Measurements from ENCODE around the gene DCT. TPM values are rescaled to one million over a fixed set of nuclear protein-coding genes. Genes with fewer than 3 reads are reported as not detected.

Gene DCT
- polyA plus RNA-seq, 1 of the 3 experiments (the other 2 are of a cell fraction): 0.03 TPM

- no peak overlapping the region for H3K27ac ChIP-seq (ENCODE audit: low read depth in 2 of 2, low read length in 1 of 2)
- 87% methylated on average over 19 of the region's 19 CpGs for WGBS (ENCODE audit: low lambda C conversion rate)
- no peaks in the 10 kb centered on the region for H3K36me3 ChIP-seq (replicated peaks in 1 of 2; ENCODE audit: control insufficient read depth in 1 of 2, insufficient read depth in 2 of 2, low read length in 1 of 2)
- no peaks in the 10 kb centered on the region for H3K79me2 ChIP-seq (ENCODE audit: insufficient read depth)
- no peak overlapping the region for H3K4me3 ChIP-seq (ENCODE audit: low read depth in 2 of 2, low read length in 1 of 2)
- ChIA-PET CTCF (interaction anchor here (0.7 to 18.1 kb wide), 5 partner anchors 9 to 185 kb away, joined by 3 to 307 read pairs (median 4); no protein-coding TSS in a partner anchor), POLR2A (no interaction called here)
- no peak for TF ChIP-seq TEAD4 (IDR thresholded peaks at IDR 0.05; ENCODE audit: borderline replicate concordance, insufficient read depth)
- TF ChIP-seq JUND (IDR thresholded peaks at IDR 0.05): no peak
- no peak for TF ChIP-seq TCF12 (IDR thresholded peaks at IDR 0.05)
- no peak for TF ChIP-seq FOXM1 (IDR thresholded peaks at IDR 0.05; ENCODE audit: low read depth)
- TF ChIP-seq RAD21 (IDR thresholded peaks at IDR 0.05; ENCODE audit: low read length): no peak
- no peak for TF ChIP-seq NRF1 (IDR thresholded peaks at IDR 0.05; ENCODE audit: low read depth, low read length)
- no peak for TF ChIP-seq CTCF (IDR thresholded peaks at IDR 0.05)
- no peak for TF ChIP-seq IRF3 (IDR thresholded peaks at IDR 0.05; ENCODE audit: low read depth, low read length)
- TF ChIP-seq CHD2 (IDR thresholded peaks at IDR 0.05; ENCODE audit: low read length, partially characterized antibody): no peak
- TF ChIP-seq YY1 (IDR thresholded peaks at IDR 0.05; ENCODE audit: low read depth): no peak
- no peaks in the 10 kb centered on the region for H3F3A ChIP-seq (replicated peaks; ENCODE audit: insufficient read depth)
- no peak for DNase-seq
- H3K9me3 ChIP-seq: no peaks in the 10 kb centered on the region
- no peak overlapping the region for H3K4me2 ChIP-seq
- no peaks in the 10 kb centered on the region; the same call in 1 of the 2 replicates for H3K27me3 ChIP-seq (ENCODE audit: insufficient read depth)
- H3K9ac ChIP-seq: no peak overlapping the region
- no peak overlapping the region for H2AFZ ChIP-seq (ENCODE audit: low read depth)
- no peaks in the 10 kb centered on the region for H3K9me2 ChIP-seq
- H3K4me1 ChIP-seq (ENCODE audit: control insufficient read depth in 1 of 2, insufficient read depth in 2 of 2, low read depth in 1 of 2, low read length in 1 of 2): no peaks in the 10 kb centered on the region; a peak in 1 of 4 replicates
- H4K20me1 ChIP-seq (ENCODE audit: insufficient read depth): no peaks in the 10 kb centered on the region
Observed at GRCh38 chr13:94433055-94433961, 46.2 kb downstream of the DCT start.

- H3K36me3 ChIP-seq (replicated peaks in 1 of 2; ENCODE audit: control insufficient read depth in 1 of 2, insufficient read depth in 2 of 2, low read length in 1 of 2): no peaks in the 10 kb centered on the region
- peaks cover 0 to 4% of the 10 kb centered on the region in 2 experiments; a peak in 2 of 4 replicates for H3K4me1 ChIP-seq (ENCODE audit: control insufficient read depth in 1 of 2, insufficient read depth in 2 of 2, low read depth in 1 of 2, low read length in 1 of 2)
- no peak overlapping the region for H3K27ac ChIP-seq (ENCODE audit: low read depth in 2 of 2, low read length in 1 of 2)
- no peak overlapping the region for H2AFZ ChIP-seq (ENCODE audit: low read depth)
- no peaks in the 10 kb centered on the region for H3K9me2 ChIP-seq
- H3K79me2 ChIP-seq (ENCODE audit: insufficient read depth): no peaks in the 10 kb centered on the region
- no peak for TF ChIP-seq SMC3 (IDR thresholded peaks at IDR 0.05; ENCODE audit: low read depth, low read length)
- TF ChIP-seq YY1 (IDR thresholded peaks at IDR 0.05; ENCODE audit: low read depth): no peak
- TF ChIP-seq USF2 (IDR thresholded peaks at IDR 0.05; ENCODE audit: borderline replicate concordance, low read depth, low read length): no peak
- TF ChIP-seq MXI1 (IDR thresholded peaks at IDR 0.05; ENCODE audit: low read depth, low read length): no peak
- TF ChIP-seq REST (IDR thresholded peaks at IDR 0.05; ENCODE audit: low read depth, low read length): no peak
- TF ChIP-seq TEAD4 (IDR thresholded peaks at IDR 0.05; ENCODE audit: borderline replicate concordance, insufficient read depth): no peak
- TF ChIP-seq FOSL2 (IDR thresholded peaks at IDR 0.05; ENCODE audit: borderline replicate concordance, low read depth): no peak
- no peak for DNase-seq
- no peaks in the 10 kb centered on the region for H3K9me3 ChIP-seq
- ChIA-PET CTCF (interaction anchor here (1.1 to 18.1 kb wide), 5 partner anchors 15 to 186 kb away, joined by 3 to 307 read pairs (median 3); no protein-coding TSS in a partner anchor), POLR2A (no interaction called here)
- no peak overlapping the region for H3K9ac ChIP-seq
- no peaks in the 10 kb centered on the region for H3K27me3 ChIP-seq (ENCODE audit: insufficient read depth)
- no peaks in the 10 kb centered on the region for H3F3A ChIP-seq (replicated peaks; ENCODE audit: insufficient read depth)
- no peaks in the 10 kb centered on the region for H4K20me1 ChIP-seq (ENCODE audit: insufficient read depth)
- no peak overlapping the region for H3K4me2 ChIP-seq
- no peak overlapping the region for H3K4me3 ChIP-seq (ENCODE audit: low read depth in 2 of 2, low read length in 1 of 2)
Observed at GRCh38 chr13:94431987-94432386, 47.5 kb downstream of the DCT start.

Data from SK-N-SH (cell line).